Muscle of leg (tissue), 11 donors: Measurements from ENCODE around the gene YOD1. TPM values are rescaled to one million over a fixed set of nuclear protein-coding genes. Genes with fewer than 3 reads are reported as not detected.

ENCODE experiments used
- DNase-seq: peaks from one replicate; pipeline ENCODE4 v3.0.0; 2013
- H3K27ac ChIP-seq: one replicate; pipeline ENCODE4 v1.5.1; 2013; ENCODE audit warnings: mild to moderate bottlenecking, low read length, control low read depth
- H3K27me3 ChIP-seq: one replicate; pipeline ENCODE4 v1.6.1; 2013; ENCODE audit warnings: low read length; ENCODE audit not compliant: control insufficient read depth, insufficient read depth
- H3K36me3 ChIP-seq: one replicate; pipeline ENCODE4 v1.6.1; 2013; ENCODE audit warnings: low read length; ENCODE audit not compliant: control insufficient read depth, insufficient read depth
- H3K4me1 ChIP-seq: one replicate; pipeline ENCODE4 v1.6.1; 2013; ENCODE audit warnings: low read length; ENCODE audit not compliant: control insufficient read depth, insufficient read depth
- H3K4me3 ChIP-seq: one replicate; pipeline ENCODE4 v1.5.1; 2013; ENCODE audit warnings: low read length, control low read depth
- H3K9me3 ChIP-seq: replicated peaks from 2 replicates; pipeline ENCODE4 v1.6.1; 2013; ENCODE audit warnings: low read depth, low read length; ENCODE audit not compliant: control insufficient read depth
- WGBS: methylation state at CpG from one replicate; pipeline ENCODE4 v1.1.5; 2013; ENCODE audit warnings: missing lambda C conversion rate; ENCODE audit not compliant: insufficient coverage; 5-methylcytosine and 5-hydroxymethylcytosine counted together
- polyA plus RNA-seq, 8 donors: library from polyadenylated mRNA; unstranded; fragments of 120-200 nt; gene quantifications; one replicate each; pipeline versions ENCODE4 v1.2.1 to v1.2.3, GENCODE V29; 2013; ENCODE audit warnings: inconsistent platforms in 1 of 8, low replicate concordance in 1 of 8; ENCODE audit not compliant: insufficient read length in 8 of 8, insufficient read depth in 1 of 8
- total RNA-seq: library from RNA; stranded (reverse); fragments of 120-200 nt; gene quantifications from one replicate; pipeline ENCODE4 v1.2.4, GENCODE V29; 2013

The YOD1 gene
- total and polyA plus RNA-seq, 9 donors, result 4.2 to 6.7 (median 5.9) TPM

GRCh38 chr1:207085887-207086286 lies 34.9 kb upstream of the YOD1 start:
- H3K4me1 ChIP-seq, result peaks cover 4% of the 10 kb centered on the region
- WGBS, result no CpG with 5 or more reads among the region's 3 CpGs
- no peak for DNase-seq
- H3K4me3 ChIP-seq, result no peak overlapping the region
- H3K36me3 ChIP-seq, result no peaks in the 10 kb centered on the region
- H3K27me3 ChIP-seq, result no peaks in the 10 kb centered on the region
- no peak overlapping the region for H3K27ac ChIP-seq
- no peaks in the 10 kb centered on the region for H3K9me3 ChIP-seq

GRCh38 chr1:207084701-207085180 lies 33.7 kb upstream of the YOD1 start:
- Histone ChIP-seq H3K27me3 (no peaks in the 10 kb centered on the region), H3K9me3 (no peaks in the 10 kb centered on the region), H3K4me1 (peaks cover 4% of the 10 kb centered on the region), H3K27ac (no peak overlapping the region), H3K4me3 (no peak overlapping the region), H3K36me3 (no peaks in the 10 kb centered on the region)
- peak; percentile 76 for DNase-seq
- WGBS, result 3% methylated on average over 5 of the region's 8 CpGs

GRCh38 chr1:207084232-207084631 lies 33.2 kb upstream of the YOD1 start:
- Histone ChIP-seq H3K4me1 (peaks cover 4% of the 10 kb centered on the region), H3K27me3 (no peaks in the 10 kb centered on the region), H3K27ac (no peak overlapping the region), H3K36me3 (no peaks in the 10 kb centered on the region), H3K4me3 (no peak overlapping the region), H3K9me3 (no peaks in the 10 kb centered on the region)
- WGBS, result 40% methylated on average over 1 of the region's 2 CpGs
- DNase-seq, result no peak

- no peak overlapping the region for H3K27ac ChIP-seq
- no peak for DNase-seq
- H3K4me1 ChIP-seq, result no peaks in the 10 kb centered on the region
- WGBS, result no CpG with 5 or more reads among the region's 2 CpGs
- no peak overlapping the region for H3K4me3 ChIP-seq
- no peaks in the 10 kb centered on the region for H3K9me3 ChIP-seq
- no peaks in the 10 kb centered on the region for H3K27me3 ChIP-seq
- H3K36me3 ChIP-seq, result no peaks in the 10 kb centered on the region
These were observed 30.8 kb upstream of the YOD1 start for GRCh38 chr1:207081806-207082205.

GRCh38 chr1:207081088-207081487 lies 30.1 kb upstream of the YOD1 start:
- Histone ChIP-seq H3K27ac (no peak overlapping the region), H3K9me3 (no peaks in the 10 kb centered on the region), H3K4me3 (no peak overlapping the region), H3K4me1 (no peaks in the 10 kb centered on the region), H3K36me3 (no peaks in the 10 kb centered on the region), H3K27me3 (no peaks in the 10 kb centered on the region)
- no peak for DNase-seq
- no CpG with 5 or more reads among the region's 2 CpGs for WGBS

- DNase-seq, result no peak
- H3K36me3 ChIP-seq, result no peaks in the 10 kb centered on the region
- WGBS, result 75% methylated on average over 3 of the region's 6 CpGs
These were observed 28.8 kb upstream of the YOD1 start for GRCh38 chr1:207079706-207080241.

GRCh38 chr1:207078578-207079132 lies 27.6 kb upstream of the YOD1 start:
- DNase-seq, result no peak
- Histone ChIP-seq H3K36me3 (no peaks in the 10 kb centered on the region), H3K4me1 (no peaks in the 10 kb centered on the region), H3K27ac (no peak overlapping the region), H3K4me3 (no peak overlapping the region), H3K9me3 (no peaks in the 10 kb centered on the region), H3K27me3 (no peaks in the 10 kb centered on the region)
- WGBS, result 89% methylated on average over 7 of the region's 11 CpGs

More at GRCh38 chr1:207079706-207080241, 28.8 kb upstream of the YOD1 start:
- no peaks in the 10 kb centered on the region for H3K27me3 ChIP-seq
- H3K4me3 ChIP-seq, result no peak overlapping the region
- H3K27ac ChIP-seq, result no peak overlapping the region
- H3K9me3 ChIP-seq, result no peaks in the 10 kb centered on the region
- H3K4me1 ChIP-seq, result no peaks in the 10 kb centered on the region

GRCh38 chr1:207077470-207078377 lies 26.7 kb upstream of the YOD1 start:
- Histone ChIP-seq H3K9me3 (no peaks in the 10 kb centered on the region), H3K27me3 (no peaks in the 10 kb centered on the region), H3K27ac (no peak overlapping the region), H3K4me3 (no peak overlapping the region), H3K4me1 (no peaks in the 10 kb centered on the region), H3K36me3 (no peaks in the 10 kb centered on the region)
- peak; percentile 87 for DNase-seq
- WGBS, result 83% methylated on average over 1 of the region's 6 CpGs

GRCh38 chr1:207077012-207077411 lies 26.0 kb upstream of the YOD1 start:
- Histone ChIP-seq H3K4me3 (no peak overlapping the region), H3K27ac (no peak overlapping the region)
- WGBS, result no CpG with 5 or more reads among the region's 1 CpG

GRCh38 chr1:207076181-207076955 lies 25.4 kb upstream of the YOD1 start:
- Histone ChIP-seq H3K27me3 (no peaks in the 10 kb centered on the region), H3K36me3 (peaks cover 3% of the 10 kb centered on the region), H3K9me3 (no peaks in the 10 kb centered on the region), H3K4me3 (no peak overlapping the region), H3K4me1 (no peaks in the 10 kb centered on the region), H3K27ac (no peak overlapping the region)
- 100% methylated on average over 2 of the region's 5 CpGs for whole genome bisulfite sequencing
- no peak for DNase-seq

More at GRCh38 chr1:207077012-207077411, 26.0 kb upstream of the YOD1 start:
- no peak for DNase-seq
- Histone ChIP-seq H3K36me3 (peaks cover 3% of the 10 kb centered on the region), H3K27me3 (no peaks in the 10 kb centered on the region), H3K4me1 (no peaks in the 10 kb centered on the region), H3K9me3 (no peaks in the 10 kb centered on the region)
